CD14-positive monocyte (primary cell): ENCODE measurements around the gene SPG7. TPM values are rescaled to one million over a fixed set of nuclear protein-coding genes. Genes with fewer than 3 reads are reported as not detected.
A peak's percentile ranks its signal among the peaks of the same experiment; 100 is the strongest.

Source experiments
- DNase-seq, 3 donors: peaks; one replicate each; pipeline ENCODE4 v3.0.0-alpha.2; 2011 to 2022
- H2AFZ ChIP-seq: 2 replicates; pipeline ENCODE4 v1.6.0; 2012; ENCODE audit warnings: mild to moderate bottlenecking, low read depth, low read length, inconsistent platforms; ENCODE audit not compliant: insufficient read depth, poor library complexity, severe bottlenecking
- H3K27ac ChIP-seq, 2 donors: 1 replicate in 1 of 2; 2 replicates in 1 of 2; pipeline ENCODE4 v1.5.1; 2012 to 2013; ENCODE audit warnings: low read length in 2 of 2, control low read depth in 1 of 2, inconsistent platforms in 1 of 2, low read depth in 1 of 2, mild to moderate bottlenecking in 1 of 2
- H3K27me3 ChIP-seq, 2 donors: one replicate each; pipeline versions ENCODE4 v1.6.0 to v1.6.1; 2011 to 2013; ENCODE audit warnings: low read length in 2 of 2; ENCODE audit not compliant: control insufficient read depth in 2 of 2, insufficient read depth in 2 of 2
- H3K36me3 ChIP-seq, 2 donors: replicated peaks in 1 of 2; 1 replicate in 1 of 2; 2 replicates in 1 of 2; pipeline versions ENCODE4 v1.5.1 to v1.6.1; 2012 to 2013; ENCODE audit warnings: low read length in 2 of 2, control low read depth in 1 of 2, inconsistent platforms in 1 of 2, mild to moderate bottlenecking in 1 of 2; ENCODE audit not compliant: insufficient read depth in 2 of 2, control insufficient read depth in 1 of 2
- H3K4me1 ChIP-seq, 2 donors: 1 replicate in 1 of 2; 2 replicates in 1 of 2; pipeline versions ENCODE4 v1.5.1 to v1.6.1; 2012 to 2013; ENCODE audit warnings: low read length in 2 of 2, control low read depth in 1 of 2, inconsistent platforms in 1 of 2, mild to moderate bottlenecking in 1 of 2, moderate library complexity in 1 of 2; ENCODE audit not compliant: insufficient read depth in 2 of 2, control insufficient read depth in 1 of 2
- H3K4me2 ChIP-seq: replicated peaks from 2 replicates; pipeline ENCODE3; 2012; ENCODE audit warnings: low read length, moderate library complexity, mild to moderate bottlenecking; ENCODE audit not compliant: poor library complexity, severe bottlenecking; ENCODE audit errors: extremely low read depth
- H3K4me3 ChIP-seq, 3 experiments: fragments of 200-600 bp in 1 of 3; sonication (generic) in 1 of 3; replicated peaks in 1 of 3; 1 replicate in 2 of 3; 2 replicates in 1 of 3; pipeline ENCODE4 v1.5.1; 2011 to 2013; ENCODE audit warnings: low read length in 3 of 3, mild to moderate bottlenecking in 3 of 3, control low read depth in 2 of 3, low read depth in 2 of 3, inconsistent platforms in 1 of 3, moderate library complexity in 1 of 3
- H3K79me2 ChIP-seq: 2 replicates; pipeline ENCODE4 v1.6.0; 2012; ENCODE audit warnings: mild to moderate bottlenecking, control low read depth, inconsistent platforms, low read length, moderate library complexity; ENCODE audit not compliant: insufficient read depth
- H3K9ac ChIP-seq: 2 replicates; pipeline ENCODE4 v1.6.0; 2017; ENCODE audit warnings: low read length, mild to moderate bottlenecking; ENCODE audit not compliant: insufficient read depth, poor library complexity, severe bottlenecking
- H3K9me3 ChIP-seq, 2 donors: replicated peaks in 1 of 2; 1 replicate in 1 of 2; 2 replicates in 1 of 2; pipeline versions ENCODE4 v1.5.1 to v1.6.1; 2012 to 2013; ENCODE audit warnings: low read length in 2 of 2, control low read depth in 1 of 2; ENCODE audit not compliant: control insufficient read depth in 1 of 2, insufficient read depth in 1 of 2
- H4K20me1 ChIP-seq: 2 replicates; pipeline ENCODE4 v1.6.0; 2012; ENCODE audit warnings: mild to moderate bottlenecking, low read length, control low read depth, moderate library complexity; ENCODE audit not compliant: insufficient read depth
- H3K27ac Mint-ChIP-seq, 7 donors: one replicate each; pipeline ENCODE4 v1.8.0; 2020; ENCODE audit warnings: mild to moderate bottlenecking in 7 of 7, mixed read lengths in 7 of 7, moderate library complexity in 6 of 7, inconsistent platforms in 2 of 7
- H3K27me3 Mint-ChIP-seq, 3 donors: one replicate each; pipeline ENCODE4 v1.8.0; 2021 to 2022; ENCODE audit warnings: low read depth in 3 of 3, mild to moderate bottlenecking in 3 of 3, mixed read lengths in 3 of 3, moderate library complexity in 3 of 3, inconsistent platforms in 1 of 3
- H3K36me3 Mint-ChIP-seq, 2 donors: one replicate each; pipeline ENCODE4 v1.8.0; 2020; ENCODE audit warnings: mixed read lengths in 2 of 2, inconsistent platforms in 1 of 2, mild to moderate bottlenecking in 1 of 2
- H3K4me1 Mint-ChIP-seq: one replicate; pipeline ENCODE4 v1.8.0; 2020; ENCODE audit warnings: mild to moderate bottlenecking, mixed read lengths
- H3K4me3 Mint-ChIP-seq, 2 donors: one replicate each; pipeline ENCODE4 v1.8.0; 2020; ENCODE audit warnings: mild to moderate bottlenecking in 2 of 2, mixed read lengths in 2 of 2, moderate library complexity in 1 of 2
- H3K9me3 Mint-ChIP-seq, 7 donors: one replicate each; pipeline ENCODE4 v1.8.0; 2020 to 2022; ENCODE audit warnings: mixed read lengths in 7 of 7, mild to moderate bottlenecking in 6 of 7, moderate library complexity in 6 of 7, inconsistent platforms in 2 of 7
- CTCF ChIP-seq: fragments of 200-600 bp; IDR thresholded peaks from one replicate; pipeline ENCODE4 v1.8.0; 2022; ENCODE audit warnings: antibody characterized with exemption, mild to moderate bottlenecking
- WGBS: methylation state at CpG from one replicate; pipeline ENCODE4 v1.1.5; 2013; ENCODE audit warnings: missing lambda C conversion rate; ENCODE audit not compliant: insufficient coverage; 5-methylcytosine and 5-hydroxymethylcytosine counted together
- intact Hi-C, 2 donors: fragments of 100-400 bp; cut with micrococcal nuclease; formaldehyde crosslinking; loops; one replicate each; pipeline versions ENCODE4 v1.15.0 to v1.15.1; 2023
- polyA plus RNA-seq, 3 donors: library from polyadenylated mRNA; depleted of rRNA in 1 of 3; unstranded in 2 of 3; stranded (reverse) in 1 of 3; fragments of 300-500 nt in 2 of 3; fragments of >200 nt in 1 of 3; fragmentation: Illumina TruSeq in 2 of 3; gene quantifications; 1 replicate in 2 of 3; 2 replicates in 1 of 3; pipeline ENCODE4 v1.2.3, GENCODE V29; 2012 to 2021

SPG7 gene
- polyA plus RNA-seq, 3 donors, result 30.3 to 120 (median 34.4) TPM

- DNase-seq, result no peak
- H3K36me3 ChIP-seq, result peaks cover 56 to 74% of the 10 kb centered on the region in 2 donors
- H3K27ac Mint-ChIP-seq, result peak overlapping the region in 2 of 7 donors; percentile 31 to 46
- H3K9me3 ChIP-seq, result no peaks in the 10 kb centered on the region
- H3K27me3 Mint-ChIP-seq, result no peaks in the 10 kb centered on the region
- H3K27ac ChIP-seq, result no peak overlapping the region
- intact Hi-C loops, result no loop called here
- no peaks in the 10 kb centered on the region for H3K79me2 ChIP-seq
- no peak overlapping the region for H3K4me3 ChIP-seq
- H3K36me3 Mint-ChIP-seq, result peaks cover 57 to 82% of the 10 kb centered on the region in 2 donors
- TF ChIP-seq CTCF, result no peak
- WGBS, result 97% methylated on average over 21 of the region's 21 CpGs
- no peaks in the 10 kb centered on the region for H3K27me3 ChIP-seq
- peaks cover 0 to 2% (median 0%) of the 10 kb centered on the region in 7 donors for H3K9me3 Mint-ChIP-seq
- no peak overlapping the region for H3K4me3 Mint-ChIP-seq
- no peak overlapping the region for H3K4me2 ChIP-seq
- H3K4me1 ChIP-seq, result no peaks in the 10 kb centered on the region
- H3K4me1 Mint-ChIP-seq, result no peaks in the 10 kb centered on the region
- H2AFZ ChIP-seq, result no peak overlapping the region
- peaks cover 3% of the 10 kb centered on the region for H4K20me1 ChIP-seq
- no peak overlapping the region for H3K9ac ChIP-seq
Observed at GRCh38 chr16:89541792-89542191, 33.6 kb downstream of the SPG7 start.

- H3K27ac ChIP-seq, result no peak overlapping the region
- TF ChIP-seq CTCF, result no peak
- Mint-ChIP-seq H3K4me1 (no peaks in the 10 kb centered on the region), H3K4me3 (no peak overlapping the region), H3K36me3 (peaks cover 61 to 82% of the 10 kb centered on the region in 2 donors), H3K27ac (no peak overlapping the region), H3K9me3 (peaks cover 0 to 1% (median 0%) of the 10 kb centered on the region in 7 donors), H3K27me3 (no peaks in the 10 kb centered on the region)
- H3K9me3 ChIP-seq, result no peaks in the 10 kb centered on the region
- WGBS, result 98% methylated on average over 10 of the region's 11 CpGs
- intact Hi-C loops, result no loop called here
- H3K79me2 ChIP-seq, result no peaks in the 10 kb centered on the region
- no peak overlapping the region for H3K4me2 ChIP-seq
- peaks cover 57 to 81% of the 10 kb centered on the region in 2 donors for H3K36me3 ChIP-seq
- no peaks in the 10 kb centered on the region for H3K27me3 ChIP-seq
- H4K20me1 ChIP-seq, result no peaks in the 10 kb centered on the region
- no peak overlapping the region for H2AFZ ChIP-seq
- H3K4me1 ChIP-seq, result no peaks in the 10 kb centered on the region
- no peak overlapping the region for H3K9ac ChIP-seq
- H3K4me3 ChIP-seq, result no peak overlapping the region
- no peak for DNase-seq
Observed at GRCh38 chr16:89544113-89544512, 35.9 kb downstream of the SPG7 start.
